Stimulated activated CD8-positive, alpha-beta memory T cell treated with anti-CD3 and anti-CD28 coated beads, Interleukin-12 subunit alpha, Interleukin-12 subunit beta, amount 100 ng/mL, for 24 hours (primary cell): ENCODE data around the gene TMEM14C.

Source experiments
- DNase-seq: peaks from one replicate; pipeline ENCODE4 v3.0.0-alpha.2; 2020; ENCODE audit errors: extremely low read depth

The TMEM14C gene

GRCh38 chr6:10759884-10760329 is 37.0 kb downstream of the TMEM14C start:
- DNase-seq = no peak

GRCh38 chr6:10763006-10763405 is 40.1 kb downstream of the TMEM14C start:
- no peak for DNase-seq

GRCh38 chr6:10769419-10769818 is 46.5 kb downstream of the TMEM14C start:
- no peak for DNase-seq

- no peak for DNase-seq
Measured at GRCh38 chr6:10771371-10771894, 48.6 kb downstream of the TMEM14C start.

- no peak for DNase-seq
Measured at GRCh38 chr6:10778230-10778629, 55.4 kb downstream of the TMEM14C start.

GRCh38 chr6:10779076-10779475 is 56.2 kb downstream of the TMEM14C start:
- DNase-seq = no peak
